Prostate gland (tissue), 2 donors: ENCODE data around the gene CETP. TPM values are rescaled to one million over a fixed set of nuclear protein-coding genes. Genes with fewer than 3 reads are reported as not detected.

Experiments
- DNase-seq: peaks from one replicate; pipeline ENCODE4 v3.0.0-alpha.2; 2019; ENCODE audit warnings: low spot score
- H3K27ac ChIP-seq, 2 donors: fragments of 200-600 bp; sonication (generic); 2 replicates each; pipeline ENCODE4 v1.5.1; 2017 to 2019
- H3K27me3 ChIP-seq: fragments of 200-600 bp; sonication (generic); replicated peaks from 2 replicates; pipeline ENCODE4 v1.5.1; 2019; ENCODE audit not compliant: insufficient read depth
- H3K36me3 ChIP-seq, 2 donors: fragments of 200-600 bp; sonication (generic); 1 replicate in 1 of 2; 2 replicates in 1 of 2; pipeline versions ENCODE4 v1.5.1 to v1.8.1; 2017 to 2019
- H3K4me1 ChIP-seq: fragments of 200-600 bp; sonication (generic); replicated peaks from 2 replicates; pipeline ENCODE4 v1.5.1; 2019
- H3K4me3 ChIP-seq, 2 donors: fragments of 200-600 bp; sonication (generic); 2 replicates each; pipeline ENCODE4 v1.5.1; 2017 to 2019
- H3K9me3 ChIP-seq: fragments of 200-600 bp; sonication (generic); 2 replicates; pipeline ENCODE4 v1.5.1; 2017
- POLR2A ChIP-seq: fragments of 450-650 bp; IDR thresholded peaks from one replicate; pipeline ENCODE4 v1.6.1; 2016; ENCODE audit warnings: antibody characterized with exemption, mild to moderate bottlenecking
- POLR2AphosphoS5 ChIP-seq: sonication (generic); formaldehyde crosslinking; IDR thresholded peaks from one replicate; pipeline ENCODE4 v1.6.1; 2017; ENCODE audit warnings: antibody characterized with exemption
- WGBS: methylation state at CpG from one replicate; pipeline ENCODE4 v1.1.5; 2018; 5-methylcytosine and 5-hydroxymethylcytosine counted together
- intact Hi-C: fragments of 100-400 bp; cut with DNase I; formaldehyde crosslinking; loops from one replicate; pipeline ENCODE4 v1.14.2; 2022
- total RNA-seq, 2 donors: library from RNA; depleted of rRNA; stranded (reverse); fragments of >200 nt; gene quantifications; one replicate each; pipeline ENCODE4 v1.1.0, GENCODE V29; 2016
- TF ChIP-seq, protein P1 (sequence below), 4 experiments: fragments of 200-600 bp in 2 of 4; fragments of 450-650 bp in 2 of 4; sonication (generic) in 2 of 4; IDR thresholded peaks; 1 replicate in 3 of 4; 2 replicates in 1 of 4; pipeline ENCODE4 v1.5.1; 2016 to 2019; ENCODE audit warnings: antibody characterized with exemption in 4 of 4, mild to moderate bottlenecking in 2 of 4, moderate library complexity in 2 of 4

Gene CETP, protein sequence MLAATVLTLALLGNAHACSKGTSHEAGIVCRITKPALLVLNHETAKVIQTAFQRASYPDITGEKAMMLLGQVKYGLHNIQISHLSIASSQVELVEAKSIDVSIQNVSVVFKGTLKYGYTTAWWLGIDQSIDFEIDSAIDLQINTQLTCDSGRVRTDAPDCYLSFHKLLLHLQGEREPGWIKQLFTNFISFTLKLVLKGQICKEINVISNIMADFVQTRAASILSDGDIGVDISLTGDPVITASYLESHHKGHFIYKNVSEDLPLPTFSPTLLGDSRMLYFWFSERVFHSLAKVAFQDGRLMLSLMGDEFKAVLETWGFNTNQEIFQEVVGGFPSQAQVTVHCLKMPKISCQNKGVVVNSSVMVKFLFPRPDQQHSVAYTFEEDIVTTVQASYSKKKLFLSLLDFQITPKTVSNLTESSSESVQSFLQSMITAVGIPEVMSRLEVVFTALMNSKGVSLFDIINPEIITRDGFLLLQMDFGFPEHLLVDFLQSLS
- under 1 TPM in 1 of 2 donors, not detected in 1; 0.40 TPM for total RNA-seq

DNA sequence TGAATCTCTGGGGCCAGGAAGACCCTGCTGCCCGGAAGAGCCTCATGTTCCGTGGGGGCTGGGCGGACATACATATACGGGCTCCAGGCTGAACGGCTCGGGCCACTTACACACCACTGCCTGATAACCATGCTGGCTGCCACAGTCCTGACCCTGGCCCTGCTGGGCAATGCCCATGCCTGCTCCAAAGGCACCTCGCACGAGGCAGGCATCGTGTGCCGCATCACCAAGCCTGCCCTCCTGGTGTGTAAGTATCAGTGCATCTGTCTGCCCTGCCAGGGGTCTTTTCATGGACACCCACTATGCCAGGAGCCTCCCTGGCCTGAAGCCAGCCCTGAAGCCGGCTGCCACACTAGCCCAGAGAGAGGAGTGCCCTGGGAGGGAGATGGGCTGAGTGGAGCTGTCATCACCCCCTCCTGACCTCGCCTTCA, at the start of gene CETP:
Gene CETP (plus strand): TSS at position 100 of the 431 bp plus-strand sequence. CDS start 30 bp downstream, at position 130.
- Histone ChIP-seq H3K36me3 (no peaks in the 10 kb centered on the region), H3K27ac (no peak within 1 kb of the TSS), H3K27me3 (no peaks in the 10 kb centered on the region), H3K4me3 (no peak within 1 kb of the TSS), H3K9me3 (no peaks in the 10 kb centered on the region), H3K4me1 (no peaks in the 10 kb centered on the region)
- intact Hi-C loops, result no loop called here
- TF ChIP-seq POLR2A, result no peak
- TF ChIP-seq POLR2AphosphoS5, result no peak
- TF ChIP-seq, protein P1, sequence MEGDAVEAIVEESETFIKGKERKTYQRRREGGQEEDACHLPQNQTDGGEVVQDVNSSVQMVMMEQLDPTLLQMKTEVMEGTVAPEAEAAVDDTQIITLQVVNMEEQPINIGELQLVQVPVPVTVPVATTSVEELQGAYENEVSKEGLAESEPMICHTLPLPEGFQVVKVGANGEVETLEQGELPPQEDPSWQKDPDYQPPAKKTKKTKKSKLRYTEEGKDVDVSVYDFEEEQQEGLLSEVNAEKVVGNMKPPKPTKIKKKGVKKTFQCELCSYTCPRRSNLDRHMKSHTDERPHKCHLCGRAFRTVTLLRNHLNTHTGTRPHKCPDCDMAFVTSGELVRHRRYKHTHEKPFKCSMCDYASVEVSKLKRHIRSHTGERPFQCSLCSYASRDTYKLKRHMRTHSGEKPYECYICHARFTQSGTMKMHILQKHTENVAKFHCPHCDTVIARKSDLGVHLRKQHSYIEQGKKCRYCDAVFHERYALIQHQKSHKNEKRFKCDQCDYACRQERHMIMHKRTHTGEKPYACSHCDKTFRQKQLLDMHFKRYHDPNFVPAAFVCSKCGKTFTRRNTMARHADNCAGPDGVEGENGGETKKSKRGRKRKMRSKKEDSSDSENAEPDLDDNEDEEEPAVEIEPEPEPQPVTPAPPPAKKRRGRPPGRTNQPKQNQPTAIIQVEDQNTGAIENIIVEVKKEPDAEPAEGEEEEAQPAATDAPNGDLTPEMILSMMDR (IDR thresholded peaks at IDR 0.05), result no peak
- 81% methylated on average over 12 of the region's 12 CpGs for WGBS
- DNase-seq, result no peak

DNA sequence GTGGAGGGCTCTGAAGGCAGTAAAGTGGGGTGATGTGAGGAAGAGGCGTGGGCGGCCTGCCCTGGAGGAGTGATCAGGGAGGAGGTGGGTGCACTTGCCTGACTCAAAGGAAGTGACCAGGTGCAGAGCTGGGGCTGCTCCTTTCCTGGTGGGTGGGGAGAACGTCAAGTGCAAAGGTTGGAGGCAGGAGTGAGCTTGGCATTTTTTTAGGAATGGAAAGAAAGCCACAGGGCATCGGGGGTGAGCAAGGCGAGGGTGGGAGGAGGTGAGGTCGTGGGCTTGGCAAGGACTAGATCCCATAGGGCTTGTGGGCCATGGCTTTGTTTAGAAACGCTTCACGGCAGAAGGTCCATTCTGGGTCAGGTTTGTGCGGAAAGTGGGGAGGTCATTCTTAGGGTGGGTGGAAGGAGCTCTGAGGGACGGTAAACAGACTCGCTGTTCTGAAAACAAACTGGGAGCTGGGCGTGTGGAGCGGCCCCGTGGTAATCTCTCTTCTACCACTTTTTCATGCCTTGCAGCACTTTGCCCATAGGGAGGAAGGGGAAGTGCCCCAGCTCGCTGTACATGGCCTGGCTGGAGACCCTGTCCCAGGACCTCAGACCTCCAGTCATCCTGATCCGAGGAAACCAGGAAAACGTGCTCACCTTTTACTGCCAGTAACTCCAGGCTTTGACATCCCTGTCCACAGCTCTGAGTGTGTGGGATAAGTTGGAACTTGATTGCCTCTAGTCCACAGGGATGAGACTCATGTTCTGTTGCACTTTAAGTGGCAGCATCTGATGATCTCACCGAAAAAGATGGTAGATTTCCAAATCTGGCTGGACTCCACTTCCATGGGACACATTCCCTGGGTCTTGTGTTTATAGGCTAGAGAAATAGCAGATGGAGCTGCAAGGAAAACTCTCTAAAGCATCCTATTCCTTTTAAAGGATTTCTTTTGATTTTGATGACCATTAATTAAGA, 48.7 kb upstream of the CETP start:
- no peaks in the 10 kb centered on the region for H3K9me3 ChIP-seq
- H3K27ac ChIP-seq, result peak overlapping the region; percentile 94 to 95
- H3K4me3 ChIP-seq, result no peak overlapping the region
- peaks cover 49% of the 10 kb centered on the region for H3K4me1 ChIP-seq
- no peaks in the 10 kb centered on the region for H3K36me3 ChIP-seq
- intact Hi-C loops, result loop anchor here (10.0 kb wide), 1 partner anchor 62 kb away; no protein-coding TSS in a partner anchor
- no peaks in the 10 kb centered on the region for H3K27me3 ChIP-seq
- no peak for DNase-seq
- WGBS, result 64% methylated on average over 18 of the region's 18 CpGs
- TF ChIP-seq POLR2A (no peak), POLR2AphosphoS5 (peak; percentile 29)

DNA sequence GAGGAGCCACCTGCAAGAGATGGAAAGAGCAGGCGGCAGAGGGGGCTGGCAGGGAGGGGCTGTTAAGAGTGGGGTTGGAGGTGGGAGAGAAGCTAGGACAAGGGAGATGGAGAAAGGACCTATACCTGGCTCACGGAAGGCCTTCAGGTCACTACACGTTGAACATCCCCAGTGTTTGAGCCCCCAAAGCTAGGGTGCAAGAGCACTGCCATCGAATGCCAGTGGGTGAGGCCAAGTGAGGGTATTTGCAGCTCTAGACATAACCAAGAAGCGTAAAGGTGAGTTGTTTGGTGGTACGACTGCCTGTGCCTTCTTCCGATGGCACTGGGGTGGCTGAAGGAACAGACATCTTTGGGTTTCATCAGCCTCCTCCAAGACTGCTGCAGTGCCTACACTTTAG, 46.9 kb upstream of the CETP start:
- H3K4me1 ChIP-seq, result peaks cover 56% of the 10 kb centered on the region
- H3K9me3 ChIP-seq, result no peaks in the 10 kb centered on the region
- 74% methylated on average over 7 of the region's 7 CpGs for WGBS
- H3K27me3 ChIP-seq, result no peaks in the 10 kb centered on the region
- no peak for DNase-seq
- H3K4me3 ChIP-seq, result no peak overlapping the region
- TF ChIP-seq POLR2AphosphoS5 (no peak), POLR2A (no peak)
- TF ChIP-seq, protein P1 (IDR thresholded peaks at IDR 0.05), result no peak
- peak overlapping the region; percentile 94 to 95 for H3K27ac ChIP-seq
- intact Hi-C loops, result loop anchor here (10.0 kb wide), 1 partner anchor 60 kb away; no protein-coding TSS in a partner anchor
- no peaks in the 10 kb centered on the region for H3K36me3 ChIP-seq

DNA sequence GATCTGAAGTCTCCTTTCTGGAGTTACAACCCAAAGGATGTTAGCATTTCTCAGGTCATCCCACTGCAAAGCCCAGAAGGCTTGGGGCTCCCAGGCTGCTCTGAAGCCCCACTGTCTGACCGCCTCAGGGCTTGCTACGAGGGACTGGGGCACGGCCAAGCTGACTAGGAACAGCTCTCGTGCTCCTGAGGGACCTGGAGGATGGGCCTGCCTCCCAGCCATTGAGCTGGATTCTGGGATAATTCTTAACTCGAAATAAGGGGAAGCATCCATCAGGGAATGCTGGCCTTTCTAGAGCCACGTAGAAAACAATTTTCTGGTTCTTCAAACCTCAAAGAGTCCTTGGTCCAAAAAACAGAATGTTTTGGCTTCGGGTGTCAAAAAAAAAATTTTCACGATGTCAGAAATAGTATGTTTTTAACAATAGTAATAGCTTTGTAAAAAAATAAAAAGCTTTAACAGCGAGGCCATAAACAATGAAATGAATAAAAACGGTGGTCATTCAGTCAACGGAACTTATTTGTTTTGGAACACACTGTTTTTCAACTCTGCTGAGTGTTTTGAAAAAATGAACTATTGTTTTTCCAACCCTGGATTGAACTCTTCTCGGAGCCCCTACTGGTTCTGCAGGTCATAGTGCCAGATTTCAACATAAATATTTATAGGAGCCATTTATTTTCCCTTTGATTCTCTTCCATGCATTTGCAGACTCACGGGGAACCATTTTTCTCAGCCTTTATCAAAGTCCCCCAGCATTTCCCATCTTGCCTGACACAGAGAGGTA, 46.2 kb upstream of the CETP start:
- Histone ChIP-seq H3K4me3 (no peak overlapping the region), H3K9me3 (no peaks in the 10 kb centered on the region), H3K4me1 (peaks cover 54% of the 10 kb centered on the region), H3K27me3 (no peaks in the 10 kb centered on the region), H3K27ac (peak overlapping the region; percentile 94 to 95), H3K36me3 (no peaks in the 10 kb centered on the region)
- WGBS, result 10% methylated on average over 13 of the region's 13 CpGs
- peak; percentile 84 for TF ChIP-seq POLR2AphosphoS5
- TF ChIP-seq, protein P1 (IDR thresholded peaks at IDR 0.05), result no peak
- intact Hi-C loops, result loop anchor here (10.0 kb wide), 1 partner anchor 59 kb away; no protein-coding TSS in a partner anchor
- peak; percentile 60 for DNase-seq
